GM18951 (cell line): ENCODE data around the gene METRN.
A peak's percentile ranks its signal among the peaks of the same experiment; 100 is the strongest.

Source experiments
- POLR2A ChIP-seq: IDR thresholded peaks from 4 replicates; pipeline ENCODE4 v1.6.1; 2011; ENCODE audit warnings: mild to moderate bottlenecking; ENCODE audit not compliant: insufficient read length, insufficient read depth; ENCODE audit errors: extremely low read depth
- in situ Hi-C: fragments of 300-500 bp; cut with MboI; formaldehyde crosslinking; loops from one replicate; pipeline ENCODE4 v1.12.0; 2022; ENCODE audit warnings: low sequenced_read_pairs, mixed read lengths, inconsistent platforms; ENCODE audit not compliant: unreplicated experiment

METRN gene

DNA sequence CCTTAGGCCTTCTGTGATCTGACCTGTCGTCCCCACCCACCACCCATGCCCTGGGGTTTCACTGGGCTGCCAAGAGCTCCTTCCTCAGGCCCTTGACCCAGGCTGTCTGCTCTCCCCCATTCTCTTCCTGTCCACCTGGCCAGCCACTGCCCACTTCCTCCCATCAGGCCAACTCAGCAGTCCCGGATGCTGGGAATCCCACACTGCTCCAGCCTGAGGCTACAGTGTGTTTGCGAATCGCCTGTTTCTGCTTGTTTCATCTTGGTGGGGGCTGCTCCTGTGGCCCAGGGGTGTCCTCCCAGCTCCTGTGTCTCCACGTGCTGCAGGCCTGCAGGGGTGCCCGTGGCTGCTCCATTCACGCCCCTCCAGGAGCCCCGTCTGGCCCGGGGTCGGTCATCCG lies 839 bp upstream of the METRN start:
- no peak for TF ChIP-seq POLR2A
- in situ Hi-C loops, result loop anchor here (10.0 kb wide), 1 partner anchor 71 kb away; the partner anchor contains the start of genes CHTF18 and RPUSD1

DNA sequence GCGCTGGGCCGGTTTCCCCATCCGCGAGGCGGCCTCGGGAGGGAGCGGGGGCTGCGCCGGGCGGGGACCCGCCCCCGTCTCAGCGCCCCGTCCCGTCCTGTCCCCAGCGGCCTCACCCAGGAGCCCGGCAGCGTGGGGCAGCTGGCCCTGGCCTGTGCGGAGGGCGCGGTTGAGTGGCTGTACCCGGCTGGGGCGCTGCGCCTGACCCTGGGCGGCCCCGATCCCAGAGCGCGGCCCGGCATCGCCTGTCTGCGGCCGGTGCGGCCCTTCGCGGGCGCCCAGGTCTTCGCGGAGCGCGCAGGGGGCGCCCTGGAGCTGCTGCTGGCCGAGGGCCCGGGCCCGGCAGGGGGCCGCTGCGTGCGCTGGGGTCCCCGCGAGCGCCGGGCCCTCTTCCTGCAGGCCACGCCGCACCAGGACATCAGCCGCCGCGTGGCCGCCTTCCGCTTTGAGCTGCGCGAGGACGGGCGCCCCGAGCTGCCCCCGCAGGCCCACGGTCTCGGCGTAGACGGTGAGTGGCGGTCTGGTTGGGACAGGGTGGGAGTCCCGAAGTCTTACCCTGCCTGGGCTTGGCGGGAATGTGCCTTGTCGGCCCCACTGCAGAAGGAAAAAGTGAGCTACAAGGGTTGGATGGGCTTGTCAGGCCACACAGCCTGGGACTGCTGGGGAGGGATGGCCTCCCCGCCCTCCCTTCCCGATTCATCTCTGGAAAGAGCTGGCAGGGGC lies 720 bp downstream of the METRN start:
- TF ChIP-seq POLR2A, result peak; percentile 7
- in situ Hi-C loops, result loop anchor here (10.0 kb wide), 1 partner anchor 69 kb away; the partner anchor contains the start of genes CHTF18 and RPUSD1

GRCh38 chr16:716200-716568 lies 1.3 kb downstream of the METRN start:
- no peak for TF ChIP-seq POLR2A
- in situ Hi-C loops, result loop anchor here (10.0 kb wide), 1 partner anchor 69 kb away; the partner anchor contains the start of genes CHTF18 and RPUSD1

DNA sequence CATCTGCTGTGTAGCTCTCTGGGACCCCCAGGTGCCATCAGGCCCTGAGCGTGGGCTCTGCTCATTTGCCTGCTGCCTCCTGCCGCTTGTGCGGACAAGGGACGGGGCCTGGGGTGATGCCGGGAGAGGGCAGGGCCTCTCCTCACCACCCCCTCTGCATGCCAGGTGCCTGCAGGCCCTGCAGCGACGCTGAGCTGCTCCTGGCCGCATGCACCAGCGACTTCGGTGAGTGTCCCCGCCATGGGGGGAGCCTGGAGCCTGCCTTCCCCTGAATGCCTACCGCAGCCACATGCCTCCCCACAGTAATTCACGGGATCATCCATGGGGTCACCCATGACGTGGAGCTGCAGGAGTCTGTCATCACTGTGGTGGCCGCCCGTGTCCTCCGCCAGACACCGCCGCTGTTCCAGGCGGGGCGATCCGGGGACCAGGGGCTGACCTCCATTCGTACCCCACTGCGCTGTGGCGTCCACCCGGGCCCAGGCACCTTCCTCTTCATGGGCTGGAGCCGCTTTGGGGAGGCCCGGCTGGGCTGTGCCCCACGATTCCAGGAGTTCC lies 1.9 kb downstream of the METRN start:
- in situ Hi-C loops, result loop anchor here (10.0 kb wide), 1 partner anchor 68 kb away; the partner anchor contains the start of genes CHTF18 and RPUSD1
- no peak for TF ChIP-seq POLR2A

DNA sequence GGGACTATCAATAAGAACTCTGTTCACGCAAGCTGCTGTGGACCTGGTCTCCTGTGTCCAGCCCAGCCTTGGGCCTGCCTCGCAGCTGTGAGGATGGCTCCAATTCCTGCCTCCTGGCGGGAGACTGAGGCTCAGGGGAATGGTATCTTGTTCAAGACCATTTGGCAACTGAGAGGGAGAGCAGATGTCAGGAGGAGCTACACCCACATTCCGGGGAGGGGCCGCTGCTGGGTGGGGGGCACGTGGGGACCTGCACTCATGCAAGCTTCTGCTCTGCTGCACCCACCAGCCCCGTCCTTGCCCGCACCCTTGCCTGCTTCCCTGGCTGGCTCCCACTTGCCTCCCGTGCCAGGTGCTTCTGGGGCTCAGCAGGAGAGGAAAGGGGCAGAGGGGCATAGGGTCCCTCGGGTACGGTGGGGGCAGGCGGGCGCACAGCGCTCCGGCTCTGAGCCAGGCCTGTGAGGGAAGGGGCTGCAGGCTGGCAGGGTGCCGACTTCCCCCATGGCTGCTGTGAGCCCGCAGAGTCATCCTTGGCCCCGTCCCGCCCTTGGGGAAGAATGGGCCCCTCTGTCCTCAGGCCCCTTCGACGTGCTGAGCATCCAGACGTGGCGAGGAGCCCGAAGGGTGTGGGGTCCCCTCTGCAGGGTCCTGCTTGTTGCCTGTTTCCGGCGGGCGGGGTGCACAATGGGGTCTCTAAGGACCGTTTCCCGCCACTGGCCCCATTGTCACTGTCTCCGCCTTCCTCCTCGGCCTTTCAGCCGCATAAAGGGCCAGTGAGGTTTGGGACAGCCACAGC lies 2.7 kb downstream of the METRN start:
- peak; percentile 16 for TF ChIP-seq POLR2A
- in situ Hi-C loops, result loop anchor here (10.0 kb wide), 1 partner anchor 67 kb away; the partner anchor contains the start of genes CHTF18 and RPUSD1

- in situ Hi-C loops, result loop anchor here (10.0 kb wide), 1 partner anchor 66 kb away; the partner anchor contains the start of genes CHTF18 and RPUSD1
- TF ChIP-seq POLR2A, result no peak
Observed at GRCh38 chr16:718389-718788, 3.5 kb downstream of the METRN start.

DNA sequence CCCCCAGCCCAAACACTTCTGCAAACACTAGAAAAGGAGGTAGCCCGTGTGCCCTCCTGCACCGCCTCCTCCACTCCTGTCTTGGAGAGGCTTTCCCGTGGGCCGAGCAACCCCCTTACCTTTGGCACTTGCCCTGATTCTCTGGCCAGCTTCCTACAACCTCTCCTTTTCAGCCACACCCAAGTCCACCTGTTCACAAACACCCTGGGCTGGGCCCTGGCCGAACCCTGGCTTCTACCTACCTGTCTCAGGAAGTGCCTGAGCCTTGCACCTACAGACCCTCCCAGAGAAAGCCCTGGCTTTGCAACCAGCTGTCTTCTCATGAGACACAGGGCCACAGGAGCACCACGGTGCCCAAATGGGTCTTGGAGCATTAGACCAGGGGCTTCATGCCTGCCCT lies 4.0 kb downstream of the METRN start:
- no peak for TF ChIP-seq POLR2A
- in situ Hi-C loops, result loop anchor here (10.0 kb wide), 1 partner anchor 66 kb away; the partner anchor contains the start of genes CHTF18 and RPUSD1

GRCh38 chr16:719815-720446 lies 5.0 kb downstream of the METRN start:
- in situ Hi-C loops, result loop anchor here (10.0 kb wide), 1 partner anchor 65 kb away; the partner anchor contains the start of genes CHTF18 and RPUSD1

DNA sequence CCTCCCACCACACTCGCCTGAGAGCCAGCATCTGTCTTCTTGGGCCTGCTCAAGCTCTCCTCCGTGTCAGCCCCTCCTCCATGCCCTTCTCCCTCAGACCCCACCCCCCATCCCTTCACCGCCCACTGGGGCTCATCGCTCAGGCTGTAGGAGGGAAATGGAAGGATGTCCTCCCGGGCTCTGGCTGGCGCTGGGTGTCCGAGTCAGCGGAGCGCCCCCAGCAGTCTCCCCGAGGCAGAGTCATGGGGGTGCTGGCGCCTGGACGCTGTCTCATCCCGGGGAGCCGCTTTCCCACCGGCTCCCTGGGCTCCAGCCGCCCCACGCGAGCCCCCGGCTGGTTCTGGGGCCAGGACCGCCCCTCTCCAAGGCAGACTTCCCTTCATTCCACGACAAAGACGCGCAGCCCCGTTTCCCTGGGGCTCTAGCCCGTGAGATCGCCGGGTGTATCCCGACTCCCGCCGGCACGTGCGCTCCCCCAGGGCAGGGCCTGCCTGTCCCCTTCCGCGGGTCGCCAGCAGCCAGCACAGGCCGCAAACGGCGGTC lies 5.6 kb downstream of the METRN start:
- in situ Hi-C loops, result no loop called here
- no peak for TF ChIP-seq POLR2A

More at GRCh38 chr16:719815-720446, 5.0 kb downstream of the METRN start:
- TF ChIP-seq POLR2A, result no peak

GRCh38 chr16:720990-721764 lies 6.3 kb downstream of the METRN start, which contains the start of gene ANTKMT:
Gene ANTKMT (plus strand): TSS chr16:721146. CDS start chr16:721275, 129 bp downstream.
- in situ Hi-C loops, result no loop called here
- TF ChIP-seq POLR2A, result peak; percentile 99

DNA sequence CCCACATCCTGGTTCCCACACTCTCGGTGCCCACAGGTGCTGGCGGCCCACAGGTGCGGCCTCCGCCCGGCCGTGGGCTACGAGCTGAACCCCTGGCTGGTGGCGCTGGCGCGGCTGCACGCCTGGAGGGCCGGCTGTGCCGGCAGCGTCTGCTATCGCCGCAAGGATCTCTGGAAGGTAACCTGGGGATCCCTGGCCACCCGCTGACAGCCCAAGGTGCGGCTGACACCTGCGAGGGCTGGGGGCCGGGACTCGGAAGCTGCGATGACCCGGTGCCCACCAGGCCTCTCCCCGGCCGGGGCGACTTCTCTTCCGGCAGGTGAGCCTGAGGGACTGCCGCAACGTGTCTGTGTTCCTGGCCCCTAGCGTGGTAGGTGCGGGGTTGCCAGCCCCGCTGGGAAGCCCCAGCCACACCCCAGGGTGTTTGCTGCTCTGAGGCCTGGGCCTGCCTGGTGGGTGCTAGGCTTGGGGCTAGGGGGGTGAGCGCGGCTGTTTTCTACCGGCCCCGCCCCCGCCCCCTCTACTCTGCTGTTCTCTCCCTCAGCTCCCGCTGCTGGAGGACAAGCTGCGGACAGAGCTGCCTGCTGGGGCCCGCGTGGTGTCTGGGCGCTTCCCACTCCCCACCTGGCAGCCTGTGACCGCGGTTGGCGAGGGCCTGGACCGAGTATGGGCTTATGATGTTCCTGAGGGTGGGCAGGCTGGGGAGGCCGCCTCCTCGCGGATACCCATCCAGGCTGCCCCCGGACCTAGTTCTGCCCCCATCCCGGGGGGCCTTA lies 7.0 kb downstream of the METRN start:
- no peak for TF ChIP-seq POLR2A
- in situ Hi-C loops, result no loop called here
